ENCODE data around the gene C11orf87. TPM values are rescaled to one million over a fixed set of nuclear protein-coding genes. Genes with fewer than 3 reads are reported as not detected.

Gene C11orf87
- total and polyA plus RNA-seq, 2 donors from 2014 or later = not detected

DNA sequence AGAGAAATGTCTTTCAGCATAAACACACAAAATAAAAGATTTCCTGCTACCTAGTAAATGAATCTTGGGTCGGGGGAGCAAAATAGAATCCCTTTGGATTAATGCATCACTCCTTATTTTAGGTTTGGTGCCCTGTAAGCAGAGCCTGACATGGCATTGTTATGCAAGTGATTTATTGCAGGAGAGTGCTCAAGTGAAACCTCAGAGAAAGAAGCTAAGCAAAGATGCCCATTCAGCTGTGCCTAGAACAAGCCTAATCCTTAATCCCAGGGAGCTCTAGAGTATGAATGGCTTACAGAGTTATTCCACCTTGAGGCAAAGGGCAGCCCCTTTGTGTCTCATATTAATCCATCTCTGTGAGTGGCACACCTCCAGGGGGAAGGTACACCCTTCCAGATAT lies 21.1 kb downstream of the C11orf87 start:
- Histone ChIP-seq H3K27ac (ENCODE audit: low read depth in 2 of 2, low read length in 2 of 2) (no peak overlapping the region), H3K4me1 (ENCODE audit: control insufficient read depth in 2 of 3, insufficient read depth in 2 of 3, low read depth in 1 of 3, low read length in 3 of 3) (no peaks in the 10 kb centered on the region), H3K27me3 (ENCODE audit: control insufficient read depth, insufficient read depth, low read length) (no peaks in the 10 kb centered on the region), H3K36me3 (ENCODE audit: control insufficient read depth in 2 of 3, insufficient read depth in 3 of 3, low read length in 3 of 3) (no peaks in the 10 kb centered on the region), H3K4me3 (ENCODE audit: low read length in 3 of 3) (no peak overlapping the region), H3K9me3 (ENCODE audit: control insufficient read depth in 2 of 3, insufficient read depth in 1 of 3, low read length in 3 of 3) (no peaks in the 10 kb centered on the region), H3K9ac (ENCODE audit: low read length in 3 of 3) (no peak overlapping the region)
- TF ChIP-seq, protein P1, sequence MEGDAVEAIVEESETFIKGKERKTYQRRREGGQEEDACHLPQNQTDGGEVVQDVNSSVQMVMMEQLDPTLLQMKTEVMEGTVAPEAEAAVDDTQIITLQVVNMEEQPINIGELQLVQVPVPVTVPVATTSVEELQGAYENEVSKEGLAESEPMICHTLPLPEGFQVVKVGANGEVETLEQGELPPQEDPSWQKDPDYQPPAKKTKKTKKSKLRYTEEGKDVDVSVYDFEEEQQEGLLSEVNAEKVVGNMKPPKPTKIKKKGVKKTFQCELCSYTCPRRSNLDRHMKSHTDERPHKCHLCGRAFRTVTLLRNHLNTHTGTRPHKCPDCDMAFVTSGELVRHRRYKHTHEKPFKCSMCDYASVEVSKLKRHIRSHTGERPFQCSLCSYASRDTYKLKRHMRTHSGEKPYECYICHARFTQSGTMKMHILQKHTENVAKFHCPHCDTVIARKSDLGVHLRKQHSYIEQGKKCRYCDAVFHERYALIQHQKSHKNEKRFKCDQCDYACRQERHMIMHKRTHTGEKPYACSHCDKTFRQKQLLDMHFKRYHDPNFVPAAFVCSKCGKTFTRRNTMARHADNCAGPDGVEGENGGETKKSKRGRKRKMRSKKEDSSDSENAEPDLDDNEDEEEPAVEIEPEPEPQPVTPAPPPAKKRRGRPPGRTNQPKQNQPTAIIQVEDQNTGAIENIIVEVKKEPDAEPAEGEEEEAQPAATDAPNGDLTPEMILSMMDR (IDR thresholded peaks at IDR 0.05; ENCODE audit: borderline replicate concordance, extremely low read depth, insufficient read depth) = no peak
- FAIRE-seq (no peak), DNase-seq (no peak)
- intact Hi-C loops (cut with DNase I) = no loop called here

DNA sequence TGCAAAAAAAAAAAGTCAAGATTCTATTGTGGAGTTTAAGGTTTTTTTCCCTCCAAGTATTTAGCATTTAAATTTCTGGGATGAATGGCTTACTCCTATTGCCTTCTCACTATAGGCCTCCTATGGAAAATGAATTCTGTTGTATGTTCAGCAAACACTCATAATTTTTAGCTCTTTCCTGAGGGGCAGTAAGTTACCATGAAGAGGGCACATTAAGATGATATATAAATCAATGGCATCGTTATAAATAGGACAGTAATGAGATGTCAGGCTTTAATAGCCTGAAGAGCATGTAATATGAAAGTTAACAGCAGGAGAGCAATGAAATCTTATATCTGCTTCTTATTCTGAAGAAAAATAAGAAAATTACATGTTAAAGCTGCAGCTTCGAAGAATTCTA lies 32.9 kb downstream of the C11orf87 start:
- H3K9me3 ChIP-seq (ENCODE audit: control insufficient read depth in 2 of 3, insufficient read depth in 1 of 3, low read length in 3 of 3) = no peaks in the 10 kb centered on the region
- TF ChIP-seq, protein P1 (IDR thresholded peaks at IDR 0.05; ENCODE audit: borderline replicate concordance, extremely low read depth, insufficient read depth) = no peak
- no peaks in the 10 kb centered on the region for H3K4me1 ChIP-seq (ENCODE audit: control insufficient read depth in 2 of 3, insufficient read depth in 2 of 3, low read depth in 1 of 3, low read length in 3 of 3)
- H3K27me3 ChIP-seq (ENCODE audit: control insufficient read depth, insufficient read depth, low read length) = no peaks in the 10 kb centered on the region
- H3K9ac ChIP-seq (ENCODE audit: low read length in 3 of 3) = no peak overlapping the region
- no peak overlapping the region for H3K27ac ChIP-seq (ENCODE audit: low read depth in 2 of 2, low read length in 2 of 2)
- H3K36me3 ChIP-seq (ENCODE audit: control insufficient read depth in 2 of 3, insufficient read depth in 3 of 3, low read length in 3 of 3) = no peaks in the 10 kb centered on the region
- FAIRE-seq (no peak), DNase-seq (no peak)
- no peak overlapping the region for H3K4me3 ChIP-seq (ENCODE audit: low read length in 3 of 3)
- intact Hi-C loops (cut with DNase I) = no loop called here
